ENCODE data around the gene GID8.
A peak's percentile ranks its signal among the peaks of the same experiment; 100 is the strongest.
"Not testable (repeated sequence)": the region's sequence is repeated elsewhere in the genome, so short reads cannot be mapped to it uniquely, and the experiment has no call there.

The GID8 gene

DNA sequence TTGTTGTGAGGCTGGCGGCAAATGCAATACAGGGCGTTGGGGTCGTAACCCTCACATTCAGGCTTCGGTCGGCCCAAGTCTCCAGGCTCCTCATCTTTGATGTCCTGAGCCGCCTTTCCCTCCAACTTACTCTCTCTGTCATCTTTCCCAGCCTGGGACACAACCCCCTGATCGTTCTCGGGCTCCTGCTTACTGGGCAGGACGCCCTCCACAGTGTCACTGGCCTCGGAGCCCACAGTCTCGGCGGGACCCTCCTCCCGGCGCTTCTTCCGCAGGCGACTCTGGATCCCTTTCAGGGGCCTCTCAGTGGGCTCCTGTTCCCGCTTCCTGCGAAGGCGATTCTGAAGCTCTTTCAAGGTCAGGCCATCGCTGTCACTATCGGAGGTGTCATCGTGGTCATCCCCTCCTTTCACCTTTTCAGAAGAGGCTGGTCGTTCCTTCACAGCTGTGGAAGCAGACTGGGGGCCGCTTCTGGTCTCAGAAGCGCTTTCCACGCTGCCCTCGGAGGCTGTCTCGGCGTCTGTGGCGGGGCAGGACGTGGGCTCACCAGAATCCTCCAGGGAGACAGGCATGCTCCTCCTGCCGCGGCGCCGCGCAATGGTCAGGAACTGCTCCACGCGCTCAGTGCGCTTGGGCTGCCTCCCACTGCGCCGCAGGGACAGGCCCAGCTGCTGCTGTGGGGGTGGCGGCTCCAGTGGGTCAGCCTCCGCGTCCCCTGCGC is 27.0 kb upstream of the GID8 start:
- H3K36me3 Mint-ChIP-seq (ENCODE audit: low read depth) = peaks cover 85% of the 10 kb centered on the region
- H3K27ac Mint-ChIP-seq = peak overlapping the region; percentile 22
- no peaks in the 10 kb centered on the region for H3K9me3 Mint-ChIP-seq
- H3K4me1 Mint-ChIP-seq (ENCODE audit: low read depth) = peaks cover 49% of the 10 kb centered on the region
- H3K27me3 Mint-ChIP-seq = no peaks in the 10 kb centered on the region
- DNase-seq = no peak
- H3K4me3 Mint-ChIP-seq = no peak overlapping the region

DNA sequence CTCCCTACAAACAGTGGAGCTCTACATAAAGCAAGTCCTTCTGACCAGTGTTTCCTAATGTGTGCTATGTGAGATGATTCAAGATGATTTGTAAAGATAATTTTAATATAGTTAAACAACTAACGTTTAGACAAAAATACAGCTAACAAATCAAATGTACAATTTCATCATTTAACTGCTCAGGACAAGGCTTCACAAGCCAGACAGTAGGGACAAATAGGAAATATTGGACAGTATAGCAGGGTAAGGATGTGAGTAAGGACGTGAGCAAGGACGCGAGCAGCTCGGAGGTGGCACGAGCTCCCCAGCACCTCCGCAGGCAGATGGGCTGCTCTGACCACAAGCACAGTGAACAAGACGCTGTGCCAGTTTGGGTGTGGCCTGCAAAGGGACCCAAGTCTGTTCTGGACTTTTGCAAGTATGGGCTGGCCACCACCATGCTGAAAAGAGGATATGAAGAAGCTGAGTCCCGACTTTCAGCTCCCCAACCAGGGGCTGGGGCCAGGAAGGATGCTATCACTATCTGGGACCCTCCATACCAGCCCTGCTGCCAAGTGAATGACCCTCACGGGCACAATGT is 26.2 kb upstream of the GID8 start:
- Mint-ChIP-seq H3K27ac (peak overlapping the region; percentile 75), H3K36me3 (ENCODE audit: low read depth) (peaks cover 80% of the 10 kb centered on the region), H3K4me1 (ENCODE audit: low read depth) (peaks cover 56% of the 10 kb centered on the region), H3K4me3 (no peak overlapping the region), H3K27me3 (no peaks in the 10 kb centered on the region), H3K9me3 (no peaks in the 10 kb centered on the region)
- DNase-seq = no peak

- Mint-ChIP-seq H3K27me3 (no peaks in the 10 kb centered on the region), H3K4me1 (ENCODE audit: low read depth) (peaks cover 62% of the 10 kb centered on the region), H3K27ac (peak overlapping the region; percentile 84), H3K9me3 (no peaks in the 10 kb centered on the region), H3K4me3 (no peak overlapping the region), H3K36me3 (ENCODE audit: low read depth) (peaks cover 79% of the 10 kb centered on the region)
- DNase-seq = no peak
Measured at GRCh38 chr20:62913043-62913630, 24.8 kb upstream of the GID8 start.

GRCh38 chr20:62914436-62914835 is 23.5 kb upstream of the GID8 start:
- Mint-ChIP-seq H3K4me3 (no peak overlapping the region), H3K4me1 (ENCODE audit: low read depth) (peaks cover 72% of the 10 kb centered on the region), H3K27ac (no peak overlapping the region), H3K36me3 (ENCODE audit: low read depth) (peaks cover 74% of the 10 kb centered on the region), H3K9me3 (no peaks in the 10 kb centered on the region), H3K27me3 (no peaks in the 10 kb centered on the region)
- no peak for DNase-seq

- Mint-ChIP-seq H3K4me3 (peak overlapping the region; percentile 6), H3K9me3 (no peaks in the 10 kb centered on the region), H3K27me3 (no peaks in the 10 kb centered on the region), H3K36me3 (ENCODE audit: low read depth) (peaks cover 71% of the 10 kb centered on the region), H3K27ac (peak overlapping the region; percentile 87), H3K4me1 (ENCODE audit: low read depth) (peaks cover 74% of the 10 kb centered on the region)
- DNase-seq = no peak
Measured at GRCh38 chr20:62914970-62915457, 22.9 kb upstream of the GID8 start.

- H3K27me3 Mint-ChIP-seq = no peaks in the 10 kb centered on the region
- H3K27ac Mint-ChIP-seq = peak overlapping the region; percentile 91
- DNase-seq = no peak
- H3K36me3 Mint-ChIP-seq (ENCODE audit: low read depth) = peaks cover 61% of the 10 kb centered on the region
- H3K4me1 Mint-ChIP-seq (ENCODE audit: low read depth) = peaks cover 82% of the 10 kb centered on the region
- H3K4me3 Mint-ChIP-seq = peak overlapping the region; percentile 18
- H3K9me3 Mint-ChIP-seq = no peaks in the 10 kb centered on the region
Measured at GRCh38 chr20:62916703-62917476, 21.1 kb upstream of the GID8 start.

- Mint-ChIP-seq H3K4me1 (ENCODE audit: low read depth) (peaks cover 87% of the 10 kb centered on the region), H3K9me3 (no peaks in the 10 kb centered on the region), H3K36me3 (ENCODE audit: low read depth) (peaks cover 55% of the 10 kb centered on the region), H3K27me3 (no peaks in the 10 kb centered on the region), H3K27ac (peak overlapping the region; percentile 91), H3K4me3 (peak overlapping the region; percentile 71)
- DNase-seq = no peak
Measured at GRCh38 chr20:62917720-62918119, 20.2 kb upstream of the GID8 start.

- no peaks in the 10 kb centered on the region for H3K9me3 Mint-ChIP-seq
- H3K4me3 Mint-ChIP-seq = peak overlapping the region; percentile 71
- H3K4me1 Mint-ChIP-seq (ENCODE audit: low read depth) = peaks cover 89% of the 10 kb centered on the region
- H3K27me3 Mint-ChIP-seq = no peaks in the 10 kb centered on the region
- peaks cover 52% of the 10 kb centered on the region for H3K36me3 Mint-ChIP-seq (ENCODE audit: low read depth)
- DNase-seq = no peak
- peak overlapping the region; percentile 91 for H3K27ac Mint-ChIP-seq
Measured at GRCh38 chr20:62918147-62918546, 19.8 kb upstream of the GID8 start.

DNA sequence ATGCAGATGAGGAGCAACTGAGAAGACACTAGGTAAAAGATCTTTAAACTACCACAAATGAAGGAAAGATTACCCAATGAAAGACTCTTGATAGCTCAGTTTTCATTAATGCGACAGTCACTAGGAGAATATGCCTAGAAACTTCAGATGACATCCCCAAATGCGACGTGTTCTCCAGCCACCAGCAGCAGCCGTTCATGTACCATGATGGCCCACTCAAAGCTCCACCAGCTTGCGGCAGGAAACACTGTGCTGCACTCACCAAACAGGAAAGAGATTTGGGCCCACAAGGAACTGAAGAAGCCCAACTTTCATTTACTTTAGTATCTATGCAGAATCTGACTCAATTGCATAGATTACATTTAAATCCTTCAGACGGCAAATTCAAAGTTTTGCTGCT is 19.1 kb upstream of the GID8 start:
- Mint-ChIP-seq H3K4me1 (ENCODE audit: low read depth) (peaks cover 90% of the 10 kb centered on the region), H3K27me3 (no peaks in the 10 kb centered on the region), H3K36me3 (ENCODE audit: low read depth) (peaks cover 46% of the 10 kb centered on the region), H3K4me3 (peak overlapping the region; percentile 71), H3K9me3 (no peaks in the 10 kb centered on the region), H3K27ac (peak overlapping the region; percentile 91)
- DNase-seq = peak; percentile 52

GRCh38 chr20:62920039-62920645 is 17.8 kb upstream of the GID8 start:
- no peaks in the 10 kb centered on the region for H3K9me3 Mint-ChIP-seq

GRCh38 chr20:62921119-62921687 is 16.7 kb upstream of the GID8 start:
- DNase-seq = peak; percentile 66
- peaks cover 54% of the 10 kb centered on the region for H3K36me3 Mint-ChIP-seq (ENCODE audit: low read depth)
- no peaks in the 10 kb centered on the region for H3K9me3 Mint-ChIP-seq
- H3K4me1 Mint-ChIP-seq (ENCODE audit: low read depth) = peaks cover 82% of the 10 kb centered on the region
- H3K27ac Mint-ChIP-seq = peak overlapping the region; percentile 91
- H3K27me3 Mint-ChIP-seq = no peaks in the 10 kb centered on the region
- H3K4me3 Mint-ChIP-seq = peak overlapping the region; percentile 54

More at GRCh38 chr20:62920039-62920645, 17.8 kb upstream of the GID8 start:
- Mint-ChIP-seq H3K4me3 (peak overlapping the region; percentile 71), H3K4me1 (ENCODE audit: low read depth) (peaks cover 91% of the 10 kb centered on the region), H3K36me3 (ENCODE audit: low read depth) (peaks cover 50% of the 10 kb centered on the region), H3K27ac (peak overlapping the region; percentile 91), H3K27me3 (no peaks in the 10 kb centered on the region)
- DNase-seq = no peak

GRCh38 chr20:62922451-62922921 is 15.5 kb upstream of the GID8 start:
- Mint-ChIP-seq H3K4me1 (ENCODE audit: low read depth) (peaks cover 80% of the 10 kb centered on the region), H3K36me3 (ENCODE audit: low read depth) (peaks cover 46% of the 10 kb centered on the region), H3K27ac (peak overlapping the region; percentile 93), H3K27me3 (no peaks in the 10 kb centered on the region), H3K9me3 (no peaks in the 10 kb centered on the region), H3K4me3 (peak overlapping the region; percentile 93)
- DNase-seq = peak; percentile 59

- Mint-ChIP-seq H3K36me3 (ENCODE audit: low read depth) (peaks cover 44% of the 10 kb centered on the region), H3K4me1 (ENCODE audit: low read depth) (peaks cover 80% of the 10 kb centered on the region), H3K4me3 (peak overlapping the region; percentile 93), H3K27ac (peak overlapping the region; percentile 93)
- not testable (repeated sequence) for H3K9me3 Mint-ChIP-seq, DNase-seq, H3K27me3 Mint-ChIP-seq
Measured at GRCh38 chr20:62923059-62923668, 14.8 kb upstream of the GID8 start.

Data from activated T-cell treated with anti-CD3 and anti-CD28 coated beads, Interleukin-2, amount 50 U/mL, for 24 hours (primary cell).